Measurements from ENCODE around the gene HCFC1R1.

The HCFC1R1 gene

DNA sequence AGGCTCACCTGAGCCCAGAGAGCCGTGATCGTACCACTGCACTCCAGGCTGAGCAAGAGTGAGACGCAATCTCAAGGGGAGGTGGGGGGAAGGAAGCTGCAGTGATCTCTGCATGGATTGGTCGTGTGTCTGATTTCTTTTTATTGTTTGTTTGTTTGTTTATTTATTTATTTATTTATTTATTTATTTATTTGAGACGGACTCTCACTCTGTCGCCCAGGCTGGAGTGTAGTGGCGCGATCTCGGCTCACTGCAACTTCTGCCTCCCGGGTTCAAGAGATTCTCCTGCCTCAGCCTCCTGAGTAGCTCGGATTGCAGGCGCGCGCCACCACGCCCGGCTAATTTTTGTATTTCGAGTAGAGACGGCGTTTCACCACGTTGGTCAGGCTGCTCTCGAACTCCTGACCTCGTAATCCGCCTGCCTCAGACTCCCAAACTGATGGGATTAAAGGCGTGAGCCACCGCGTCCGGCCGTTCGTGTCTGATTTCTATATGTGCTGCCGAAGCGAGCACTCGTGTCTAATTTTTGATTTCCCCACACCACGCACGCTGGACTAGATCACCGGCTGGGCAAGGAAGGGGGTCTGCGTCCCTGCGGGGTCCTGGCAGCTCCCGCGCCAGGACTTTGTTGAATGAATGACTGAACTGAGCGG lies 4.0 kb downstream of the HCFC1R1 start (continued):
- TF ChIP-seq, protein P1, sequence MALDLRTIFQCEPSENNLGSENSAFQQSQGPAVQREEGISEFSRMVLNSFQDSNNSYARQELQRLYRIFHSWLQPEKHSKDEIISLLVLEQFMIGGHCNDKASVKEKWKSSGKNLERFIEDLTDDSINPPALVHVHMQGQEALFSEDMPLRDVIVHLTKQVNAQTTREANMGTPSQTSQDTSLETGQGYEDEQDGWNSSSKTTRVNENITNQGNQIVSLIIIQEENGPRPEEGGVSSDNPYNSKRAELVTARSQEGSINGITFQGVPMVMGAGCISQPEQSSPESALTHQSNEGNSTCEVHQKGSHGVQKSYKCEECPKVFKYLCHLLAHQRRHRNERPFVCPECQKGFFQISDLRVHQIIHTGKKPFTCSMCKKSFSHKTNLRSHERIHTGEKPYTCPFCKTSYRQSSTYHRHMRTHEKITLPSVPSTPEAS (tag by site-specific recombination; IDR thresholded peaks at IDR 0.05), result no peak
- TF ChIP-seq KLF9 (tag by site-specific recombination; IDR thresholded peaks at IDR 0.05; ENCODE audit: low read depth) (no peak), ZNF776 (tag by site-specific recombination; IDR thresholded peaks at IDR 0.05; ENCODE audit: borderline replicate concordance) (no peak), ZNF404 (tag by site-specific recombination; IDR thresholded peaks at IDR 0.05) (peak; percentile 79; the same call in 1 of the 2 replicates), ZNF521 (tag by site-specific recombination; IDR thresholded peaks at IDR 0.05) (no peak), ZNF311 (tag by site-specific recombination; IDR thresholded peaks at IDR 0.05; ENCODE audit: borderline replicate concordance) (no peak), SCRT2 (tag by site-specific recombination; IDR thresholded peaks at IDR 0.05) (no peak), ZNF529 (tag by site-specific recombination; IDR thresholded peaks at IDR 0.05; ENCODE audit: insufficient replicate concordance) (no peak), ZFP41 (tag by site-specific recombination; IDR thresholded peaks at IDR 0.05; ENCODE audit: borderline replicate concordance) (no peak), ZXDB (tag by site-specific recombination; IDR thresholded peaks at IDR 0.05) (peak; percentile 52; the same call in 1 of the 2 replicates), ZNF354C (tag by site-specific recombination; IDR thresholded peaks at IDR 0.05; ENCODE audit: borderline replicate concordance, low read depth) (no peak), ZNF112 (tag by site-specific recombination; IDR thresholded peaks at IDR 0.05) (no peak), SALL2 (tag by site-specific recombination; IDR thresholded peaks at IDR 0.05; ENCODE audit: borderline replicate concordance) (no peak), ZBTB20 (tag by site-specific recombination; IDR thresholded peaks at IDR 0.05) (no peak), ZNF501 (tag by site-specific recombination; IDR thresholded peaks at IDR 0.05) (0 out of 2 replicates have a peak, but pooled peaks have one; percentile 34), YY1 (tag by site-specific recombination; IDR thresholded peaks at IDR 0.05) (no peak), ZNF621 (tag by site-specific recombination; IDR thresholded peaks at IDR 0.05) (no peak), ZNF292 (tag by site-specific recombination; IDR thresholded peaks at IDR 0.05; ENCODE audit: borderline replicate concordance, low read depth) (peak; percentile 55; the same call in 1 of the 2 replicates), ZNF155 (tag by site-specific recombination; IDR thresholded peaks at IDR 0.05) (no peak), ZNF555 (tag by site-specific recombination; conservative IDR thresholded peaks at IDR 0.05) (no peak), ZSCAN30 (tag by site-specific recombination; IDR thresholded peaks at IDR 0.05) (no peak), ZNF843 (tag by site-specific recombination; IDR thresholded peaks at IDR 0.05) (no peak), SCRT1 (tag by site-specific recombination; IDR thresholded peaks at IDR 0.05; ENCODE audit: borderline replicate concordance) (no peak), ZNF701 (tag by site-specific recombination; IDR thresholded peaks at IDR 0.05) (no peak), ZNF140 (tag by site-specific recombination; IDR thresholded peaks at IDR 0.05) (peak; percentile 92)
- TF ChIP-seq, protein P2, sequence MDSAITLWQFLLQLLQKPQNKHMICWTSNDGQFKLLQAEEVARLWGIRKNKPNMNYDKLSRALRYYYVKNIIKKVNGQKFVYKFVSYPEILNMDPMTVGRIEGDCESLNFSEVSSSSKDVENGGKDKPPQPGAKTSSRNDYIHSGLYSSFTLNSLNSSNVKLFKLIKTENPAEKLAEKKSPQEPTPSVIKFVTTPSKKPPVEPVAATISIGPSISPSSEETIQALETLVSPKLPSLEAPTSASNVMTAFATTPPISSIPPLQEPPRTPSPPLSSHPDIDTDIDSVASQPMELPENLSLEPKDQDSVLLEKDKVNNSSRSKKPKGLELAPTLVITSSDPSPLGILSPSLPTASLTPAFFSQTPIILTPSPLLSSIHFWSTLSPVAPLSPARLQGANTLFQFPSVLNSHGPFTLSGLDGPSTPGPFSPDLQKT (IDR thresholded peaks at IDR 0.05; ENCODE audit: borderline replicate concordance, low read depth, low read length), result no peak
- TF ChIP-seq, protein P3, sequence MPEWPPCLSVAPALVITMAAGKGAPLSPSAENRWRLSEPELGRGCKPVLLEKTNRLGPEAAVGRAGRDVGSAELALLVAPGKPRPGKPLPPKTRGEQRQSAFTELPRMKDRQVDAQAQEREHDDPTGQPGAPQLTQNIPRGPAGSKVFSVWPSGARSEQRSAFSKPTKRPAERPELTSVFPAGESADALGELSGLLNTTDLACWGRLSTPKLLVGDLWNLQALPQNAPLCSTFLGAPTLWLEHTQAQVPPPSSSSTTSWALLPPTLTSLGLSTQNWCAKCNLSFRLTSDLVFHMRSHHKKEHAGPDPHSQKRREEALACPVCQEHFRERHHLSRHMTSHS (tag by site-specific recombination; IDR thresholded peaks at IDR 0.05), result no peak
- TF ChIP-seq, protein P4, sequence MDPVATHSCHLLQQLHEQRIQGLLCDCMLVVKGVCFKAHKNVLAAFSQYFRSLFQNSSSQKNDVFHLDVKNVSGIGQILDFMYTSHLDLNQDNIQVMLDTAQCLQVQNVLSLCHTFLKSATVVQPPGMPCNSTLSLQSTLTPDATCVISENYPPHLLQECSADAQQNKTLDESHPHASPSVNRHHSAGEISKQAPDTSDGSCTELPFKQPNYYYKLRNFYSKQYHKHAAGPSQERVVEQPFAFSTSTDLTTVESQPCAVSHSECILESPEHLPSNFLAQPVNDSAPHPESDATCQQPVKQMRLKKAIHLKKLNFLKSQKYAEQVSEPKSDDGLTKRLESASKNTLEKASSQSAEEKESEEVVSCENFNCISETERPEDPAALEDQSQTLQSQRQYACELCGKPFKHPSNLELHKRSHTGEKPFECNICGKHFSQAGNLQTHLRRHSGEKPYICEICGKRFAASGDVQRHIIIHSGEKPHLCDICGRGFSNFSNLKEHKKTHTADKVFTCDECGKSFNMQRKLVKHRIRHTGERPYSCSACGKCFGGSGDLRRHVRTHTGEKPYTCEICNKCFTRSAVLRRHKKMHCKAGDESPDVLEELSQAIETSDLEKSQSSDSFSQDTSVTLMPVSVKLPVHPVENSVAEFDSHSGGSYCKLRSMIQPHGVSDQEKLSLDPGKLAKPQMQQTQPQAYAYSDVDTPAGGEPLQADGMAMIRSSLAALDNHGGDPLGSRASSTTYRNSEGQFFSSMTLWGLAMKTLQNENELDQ (tag by site-specific recombination; IDR thresholded peaks at IDR 0.05; ENCODE audit: low read depth), result no peak
- TF ChIP-seq, protein P5, sequence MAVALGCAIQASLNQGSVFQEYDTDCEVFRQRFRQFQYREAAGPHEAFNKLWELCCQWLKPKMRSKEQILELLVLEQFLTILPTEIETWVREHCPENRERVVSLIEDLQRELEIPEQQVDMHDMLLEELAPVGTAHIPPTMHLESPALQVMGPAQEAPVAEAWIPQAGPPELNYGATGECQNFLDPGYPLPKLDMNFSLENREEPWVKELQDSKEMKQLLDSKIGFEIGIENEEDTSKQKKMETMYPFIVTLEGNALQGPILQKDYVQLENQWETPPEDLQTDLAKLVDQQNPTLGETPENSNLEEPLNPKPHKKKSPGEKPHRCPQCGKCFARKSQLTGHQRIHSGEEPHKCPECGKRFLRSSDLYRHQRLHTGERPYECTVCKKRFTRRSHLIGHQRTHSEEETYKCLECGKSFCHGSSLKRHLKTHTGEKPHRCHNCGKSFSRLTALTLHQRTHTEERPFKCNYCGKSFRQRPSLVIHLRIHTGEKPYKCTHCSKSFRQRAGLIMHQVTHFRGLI (tag by site-specific recombination; IDR thresholded peaks at IDR 0.05), result no peak
- TF ChIP-seq, protein P6, sequence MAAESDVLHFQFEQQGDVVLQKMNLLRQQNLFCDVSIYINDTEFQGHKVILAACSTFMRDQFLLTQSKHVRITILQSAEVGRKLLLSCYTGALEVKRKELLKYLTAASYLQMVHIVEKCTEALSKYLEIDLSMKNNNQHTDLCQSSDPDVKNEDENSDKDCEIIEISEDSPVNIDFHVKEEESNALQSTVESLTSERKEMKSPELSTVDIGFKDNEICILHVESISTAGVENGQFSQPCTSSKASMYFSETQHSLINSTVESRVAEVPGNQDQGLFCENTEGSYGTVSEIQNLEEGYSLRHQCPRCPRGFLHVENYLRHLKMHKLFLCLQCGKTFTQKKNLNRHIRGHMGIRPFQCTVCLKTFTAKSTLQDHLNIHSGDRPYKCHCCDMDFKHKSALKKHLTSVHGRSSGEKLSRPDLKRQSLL (tag by site-specific recombination; IDR thresholded peaks at IDR 0.05), result no peak

Data from HEK293 (cell line).